ENCODE results near the gene SERPINB6. TPM values are rescaled to one million over a fixed set of nuclear protein-coding genes. Genes with fewer than 3 reads are reported as not detected.

Gene SERPINB6
- total and polyA plus RNA-seq, 10 donors = 111 to 256 (median 191) TPM

GRCh38 chr6:2952557-2953095, 18.7 kb downstream of the SERPINB6 start:
- H3K27me3 ChIP-seq (replicated peaks in 1 of 7) = no peaks in the 10 kb centered on the region
- H3K36me3 ChIP-seq = peaks cover 0 to 98% (median 36%) of the 10 kb centered on the region in 6 donors
- no peaks in the 10 kb centered on the region for H3K9me3 ChIP-seq
- DNase-seq = peak; percentile 88
- intact Hi-C loops (cut with DNase I; ENCODE audit: low total_unique reads) = no loop called here
- peak overlapping the region; percentile 11 to 72 (median 66) for H3K27ac ChIP-seq
- H3K4me3 ChIP-seq = peak overlapping the region in 1 of 8 donors; percentile 43
- peaks cover 0 to 40% (median 21%) of the 10 kb centered on the region in 6 donors for H3K4me1 ChIP-seq
- TF ChIP-seq POLR2A (IDR thresholded peaks at IDR 0.05) (no peak), POLR2AphosphoS5 (IDR thresholded peaks at IDR 0.05) (peak; percentile 70 to 80 (median 80)), CTCF (IDR thresholded peaks at IDR 0.05 in 8 of 11, conservative IDR thresholded peaks at IDR 0.05 in 3 of 11) (peak; percentile 73 to 99 (median 95))
- WGBS, 5 donors = 30 to 72% (median 53%) methylated on average over 19 to 27 of the region's 27 CpGs

- intact Hi-C loops (cut with DNase I; ENCODE audit: low total_unique reads) = no loop called here
- H3K27ac ChIP-seq = peak overlapping the region; percentile 24 to 72 (median 66)
- peak in 2 of 3 donors; percentile 25 to 33 for TF ChIP-seq POLR2AphosphoS5 (IDR thresholded peaks at IDR 0.05)
- no peak for TF ChIP-seq POLR2A (IDR thresholded peaks at IDR 0.05)
- 37 to 70% (median 49%) methylated on average over 8 of the region's 8 CpGs for WGBS, 5 donors
- no peak overlapping the region for H3K4me3 ChIP-seq
- H3K27me3 ChIP-seq (replicated peaks in 1 of 7) = no peaks in the 10 kb centered on the region
- peaks cover 0 to 40% (median 26%) of the 10 kb centered on the region in 6 donors for H3K4me1 ChIP-seq
- H3K9me3 ChIP-seq = no peaks in the 10 kb centered on the region
- H3K36me3 ChIP-seq = peaks cover 0 to 98% (median 41%) of the 10 kb centered on the region in 6 donors
- DNase-seq = peak; percentile 89
Observed at GRCh38 chr6:2951728-2952127, 19.6 kb downstream of the SERPINB6 start.

- Histone ChIP-seq H3K27me3 (replicated peaks in 1 of 7) (no peaks in the 10 kb centered on the region), H3K4me3 (no peak overlapping the region), H3K4me1 (peaks cover 0 to 48% (median 32%) of the 10 kb centered on the region in 6 donors), H3K36me3 (peaks cover 0 to 96% (median 38%) of the 10 kb centered on the region in 6 donors), H3K27ac (peak overlapping the region in 2 of 8 donors; percentile 30 to 64), H3K9me3 (no peaks in the 10 kb centered on the region)
- DNase-seq = peak; percentile 45
- intact Hi-C loops (cut with DNase I; ENCODE audit: low total_unique reads) = no loop called here
- TF ChIP-seq CTCF (IDR thresholded peaks at IDR 0.05 in 8 of 11, conservative IDR thresholded peaks at IDR 0.05 in 3 of 11) = no peak
- TF ChIP-seq POLR2AphosphoS5 (IDR thresholded peaks at IDR 0.05) = no peak
- no peak for TF ChIP-seq POLR2A (IDR thresholded peaks at IDR 0.05)
- 76 to 94% (median 84%) methylated on average over 11 to 12 of the region's 12 CpGs for WGBS, 5 donors
Observed at GRCh38 chr6:2950713-2951112, 20.7 kb downstream of the SERPINB6 start.

- intact Hi-C loops (cut with DNase I; ENCODE audit: low total_unique reads) = no loop called here
- WGBS, 5 donors = 87 to 93% (median 91%) methylated on average over 6 of the region's 6 CpGs
- H3K4me3 ChIP-seq = no peak overlapping the region
- peaks cover 0 to 59% (median 42%) of the 10 kb centered on the region in 6 donors for H3K4me1 ChIP-seq
- no peaks in the 10 kb centered on the region for H3K9me3 ChIP-seq
- peak overlapping the region in 2 of 8 donors; percentile 2 to 5 for H3K27ac ChIP-seq
- no peak for TF ChIP-seq POLR2A (IDR thresholded peaks at IDR 0.05)
- no peak for TF ChIP-seq CTCF (IDR thresholded peaks at IDR 0.05 in 8 of 11, conservative IDR thresholded peaks at IDR 0.05 in 3 of 11)
- TF ChIP-seq POLR2AphosphoS5 (IDR thresholded peaks at IDR 0.05) = no peak
- no peak for DNase-seq
- H3K36me3 ChIP-seq = peaks cover 0 to 85% (median 28%) of the 10 kb centered on the region in 6 donors
- no peaks in the 10 kb centered on the region for H3K27me3 ChIP-seq (replicated peaks in 1 of 7)
Observed at GRCh38 chr6:2949536-2950083, 21.8 kb downstream of the SERPINB6 start.
